ENCODE measurements around the gene VSX2. TPM values are rescaled to one million over a fixed set of nuclear protein-coding genes. Genes with fewer than 3 reads are reported as not detected.

VSX2 gene
- total RNA-seq, 1 experiment from 2014 or later = not detected

GRCh38 chr14:74211945-74212580 is 27.2 kb upstream of the VSX2 start:
- Histone ChIP-seq H3K9ac (ENCODE audit: low read length) (no peak overlapping the region), H3K4me1 (ENCODE audit: insufficient read depth, low read length) (no peaks in the 10 kb centered on the region), H3F3A (ENCODE audit: low read length, unreplicated experiment) (no peaks in the 10 kb centered on the region), H3K4me2 (ENCODE audit: low read length) (no peak overlapping the region), H3K9me2 (replicated peaks; ENCODE audit: low read length) (no peaks in the 10 kb centered on the region), H3K79me2 (ENCODE audit: low read length) (no peaks in the 10 kb centered on the region), H3K27ac (ENCODE audit: low read length) (no peak overlapping the region), H3K4me3 (ENCODE audit: low read length) (no peak overlapping the region), H4K20me1 (ENCODE audit: low read length) (no peaks in the 10 kb centered on the region), H3K27me3 (ENCODE audit: low read length) (no peaks in the 10 kb centered on the region), H2AFZ (ENCODE audit: low read length) (no peak overlapping the region), H3K9me3 (ENCODE audit: low read length) (no peaks in the 10 kb centered on the region), H3K36me3 (ENCODE audit: low read depth, low read length) (no peaks in the 10 kb centered on the region)
- ChIA-PET CTCF (no interaction called here), POLR2A (ENCODE audit: unreplicated experiment) (no interaction called here)
- intact Hi-C loops (cut with micrococcal nuclease) = no loop called here
- DNase-seq (no peak), ATAC-seq (no peak)
- TF ChIP-seq EZH2phosphoT487 (IDR thresholded peaks at IDR 0.05; ENCODE audit: borderline replicate concordance, low read length) (no peak), EZH2 (IDR thresholded peaks at IDR 0.05; ENCODE audit: low read length, unreplicated experiment) (no peak), CTCF (conservative IDR thresholded peaks at IDR 0.05; ENCODE audit: low read depth, low read length) (no peak)
- no TSS peak for BruUV-seq (replicated peaks)

DNA sequence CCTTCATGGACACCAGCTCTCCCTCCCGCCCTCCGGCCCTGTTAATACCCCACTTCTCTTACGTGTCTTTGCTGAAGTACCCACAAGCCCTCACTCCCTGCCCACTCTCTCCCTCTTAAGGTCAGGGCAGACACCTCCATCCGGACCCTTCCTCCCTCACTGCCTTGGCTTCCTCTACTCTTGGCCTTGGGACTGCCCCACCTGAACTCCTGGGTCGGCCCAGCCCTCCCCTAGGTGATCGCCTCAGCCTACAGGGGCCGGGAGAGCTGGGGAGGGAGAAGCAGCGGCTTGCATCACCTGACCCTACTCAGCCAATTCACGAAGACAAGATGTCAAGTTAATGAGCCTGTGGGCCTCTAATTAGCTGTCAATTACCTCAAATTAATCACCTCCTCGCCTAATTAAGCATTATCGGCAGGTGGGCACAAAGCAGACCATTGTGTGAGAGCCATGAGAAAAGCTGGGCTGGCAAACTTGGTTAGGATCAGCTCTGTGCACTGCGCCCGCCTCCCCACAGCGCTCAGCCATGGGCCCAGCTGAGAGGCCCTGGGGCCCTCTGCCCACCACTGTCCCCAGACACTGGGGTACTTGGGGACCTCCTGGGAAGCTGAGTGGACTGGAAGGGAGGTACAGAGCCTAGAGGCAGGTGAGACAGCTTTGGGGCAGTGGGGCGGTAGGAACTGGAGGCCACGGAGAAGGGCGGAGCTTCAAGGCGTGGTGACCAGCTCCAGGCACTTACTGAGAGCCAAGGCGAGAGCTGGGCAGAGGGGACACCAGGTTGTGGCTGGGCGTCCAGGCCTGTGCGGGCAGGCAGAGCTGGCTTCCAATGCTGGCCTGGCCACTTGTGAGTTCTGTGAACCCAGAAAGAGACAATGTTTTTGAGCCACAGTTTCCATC is 25.1 kb upstream of the VSX2 start:
- intact Hi-C loops (cut with micrococcal nuclease) = no loop called here
- Histone ChIP-seq H3K4me3 (ENCODE audit: low read length) (no peak overlapping the region), H3K79me2 (ENCODE audit: low read length) (no peaks in the 10 kb centered on the region), H3K9ac (ENCODE audit: low read length) (no peak overlapping the region), H3F3A (ENCODE audit: low read length, unreplicated experiment) (no peaks in the 10 kb centered on the region), H2AFZ (ENCODE audit: low read length) (no peak overlapping the region), H3K4me1 (ENCODE audit: insufficient read depth, low read length) (peaks cover 3% of the 10 kb centered on the region; the same call in 1 of the 2 replicates), H4K20me1 (ENCODE audit: low read length) (no peaks in the 10 kb centered on the region), H3K27me3 (ENCODE audit: low read length) (no peaks in the 10 kb centered on the region), H3K27ac (ENCODE audit: low read length) (no peak overlapping the region), H3K4me2 (ENCODE audit: low read length) (no peak overlapping the region), H3K9me2 (replicated peaks; ENCODE audit: low read length) (no peaks in the 10 kb centered on the region), H3K36me3 (ENCODE audit: low read depth, low read length) (no peaks in the 10 kb centered on the region), H3K9me3 (ENCODE audit: low read length) (no peaks in the 10 kb centered on the region)
- TF ChIP-seq EZH2 (IDR thresholded peaks at IDR 0.05; ENCODE audit: low read length, unreplicated experiment) (no peak), CTCF (conservative IDR thresholded peaks at IDR 0.05; ENCODE audit: low read depth, low read length) (no peak), EZH2phosphoT487 (IDR thresholded peaks at IDR 0.05; ENCODE audit: borderline replicate concordance, low read length) (no peak)
- CTCF ChIA-PET = no interaction called here
- no peak for ATAC-seq
- POLR2A ChIA-PET (ENCODE audit: unreplicated experiment) = no interaction called here
- DNase-seq = no peak
- BruUV-seq (replicated peaks) = no TSS peak

DNA sequence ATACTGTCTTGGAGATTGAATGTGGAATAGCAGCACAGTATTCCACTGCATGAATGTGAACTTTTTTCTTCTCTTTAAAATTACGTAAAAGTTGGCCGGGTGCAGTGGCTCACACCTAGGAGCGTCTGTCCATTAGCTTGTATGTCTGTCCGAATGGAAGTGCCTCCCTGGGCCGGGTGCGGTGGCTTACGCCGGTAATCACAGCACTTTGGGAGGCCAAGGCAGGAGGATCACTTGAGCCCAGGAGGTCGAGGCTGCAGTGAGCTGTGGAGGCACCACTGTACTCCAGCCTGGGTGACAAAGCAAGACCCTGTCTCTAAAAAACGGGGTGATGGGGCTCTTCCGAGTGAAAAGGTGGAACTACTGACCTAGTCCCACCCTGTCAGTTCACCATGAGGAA is 22.6 kb upstream of the VSX2 start:
- TF ChIP-seq EZH2phosphoT487 (IDR thresholded peaks at IDR 0.05; ENCODE audit: borderline replicate concordance, low read length) = no peak
- no peak for TF ChIP-seq EZH2 (IDR thresholded peaks at IDR 0.05; ENCODE audit: low read length, unreplicated experiment)
- TF ChIP-seq CTCF (conservative IDR thresholded peaks at IDR 0.05; ENCODE audit: low read depth, low read length) = no peak
- H3K27ac ChIP-seq (ENCODE audit: low read length) = no peak overlapping the region
- peaks cover 3% of the 10 kb centered on the region; the same call in 1 of the 2 replicates for H3K4me1 ChIP-seq (ENCODE audit: insufficient read depth, low read length)
- no peak for ATAC-seq
- no peak overlapping the region for H2AFZ ChIP-seq (ENCODE audit: low read length)
- CTCF ChIA-PET = no interaction called here
- no peaks in the 10 kb centered on the region for H3K79me2 ChIP-seq (ENCODE audit: low read length)
- H3F3A ChIP-seq (ENCODE audit: low read length, unreplicated experiment) = no peaks in the 10 kb centered on the region
- no peak overlapping the region for H3K4me2 ChIP-seq (ENCODE audit: low read length)
- H3K9me3 ChIP-seq (ENCODE audit: low read length) = no peaks in the 10 kb centered on the region
- no peaks in the 10 kb centered on the region for H3K27me3 ChIP-seq (ENCODE audit: low read length)
- no peak for DNase-seq
- H4K20me1 ChIP-seq (ENCODE audit: low read length) = no peaks in the 10 kb centered on the region
- POLR2A ChIA-PET (ENCODE audit: unreplicated experiment) = no interaction called here
- no TSS peak for BruUV-seq (replicated peaks)
- no peak overlapping the region for H3K9ac ChIP-seq (ENCODE audit: low read length)
- H3K9me2 ChIP-seq (replicated peaks; ENCODE audit: low read length) = no peaks in the 10 kb centered on the region
- H3K36me3 ChIP-seq (ENCODE audit: low read depth, low read length) = no peaks in the 10 kb centered on the region
- intact Hi-C loops (cut with micrococcal nuclease) = loop anchor here (2.0 kb wide), 1 partner anchor 34 kb away; no protein-coding TSS in a partner anchor
- H3K4me3 ChIP-seq (ENCODE audit: low read length) = no peak overlapping the region

All from PC-3 (cell line).